RCC 7860 (cell line): ENCODE data around the gene TNS1.
A peak's percentile ranks its signal among the peaks of the same experiment; 100 is the strongest.

Experiments
- DNase-seq: peaks from one replicate; pipeline ENCODE4 v3.0.0-alpha.2; 2015; ENCODE audit warnings: low spot score
- FAIRE-seq: peaks from 2 replicates; lab custom pipeline; 2012; peaks lifted over from hg19 to GRCh38; lab: Jason Lieb, UNC

TNS1 gene

GRCh38 chr2:217947383-217948350 is 55.1 kb downstream of the TNS1 start:
- no peak for FAIRE-seq
- no peak for DNase-seq

GRCh38 chr2:217946051-217946450 is 56.7 kb downstream of the TNS1 start:
- no peak for FAIRE-seq
- no peak for DNase-seq

GRCh38 chr2:217945530-217945929 is 57.3 kb downstream of the TNS1 start:
- no peak for FAIRE-seq

GRCh38 chr2:217944923-217945322 is 57.9 kb downstream of the TNS1 start:
- no peak for DNase-seq
- no peak for FAIRE-seq

More at GRCh38 chr2:217945530-217945929, 57.3 kb downstream of the TNS1 start:
- DNase-seq, result no peak

GRCh38 chr2:217944366-217944765 is 58.4 kb downstream of the TNS1 start:
- FAIRE-seq (no peak), DNase-seq (no peak)

- peak; percentile 63 for DNase-seq
- FAIRE-seq, result peak; percentile 74
These were observed 59.1 kb downstream of the TNS1 start for GRCh38 chr2:217943446-217944321.

GRCh38 chr2:217942731-217943335 is 60.0 kb downstream of the TNS1 start:
- FAIRE-seq (peak; percentile 78), DNase-seq (peak; percentile 60)

- no peak for FAIRE-seq
- DNase-seq, result no peak
These were observed 60.7 kb downstream of the TNS1 start for GRCh38 chr2:217941886-217942728.

GRCh38 chr2:217941339-217941738 is 61.5 kb downstream of the TNS1 start:
- DNase-seq, result no peak
- FAIRE-seq, result no peak

- no peak for FAIRE-seq
- DNase-seq, result no peak
These were observed 62.3 kb downstream of the TNS1 start for GRCh38 chr2:217940261-217941220.

- DNase-seq, result no peak
- no peak for FAIRE-seq
These were observed 63.1 kb downstream of the TNS1 start for GRCh38 chr2:217939629-217940245.

- DNase-seq, result no peak
- FAIRE-seq, result no peak
These were observed 63.6 kb downstream of the TNS1 start for GRCh38 chr2:217939220-217939619.

GRCh38 chr2:217938036-217938435 is 64.8 kb downstream of the TNS1 start:
- FAIRE-seq (no peak), DNase-seq (no peak)

GRCh38 chr2:217937446-217937845 is 65.3 kb downstream of the TNS1 start:
- DNase-seq, result no peak
- no peak for FAIRE-seq

GRCh38 chr2:217936952-217937351 is 65.8 kb downstream of the TNS1 start:
- FAIRE-seq, result no peak
- DNase-seq, result no peak

- DNase-seq (no peak), FAIRE-seq (no peak)
These were observed 66.7 kb downstream of the TNS1 start for GRCh38 chr2:217935901-217936684.

GRCh38 chr2:217935235-217935879 is 67.4 kb downstream of the TNS1 start:
- DNase-seq (peak; percentile 83), FAIRE-seq (peak; percentile 78)
